ENCODE measurements around the gene CUL1.

DNA sequence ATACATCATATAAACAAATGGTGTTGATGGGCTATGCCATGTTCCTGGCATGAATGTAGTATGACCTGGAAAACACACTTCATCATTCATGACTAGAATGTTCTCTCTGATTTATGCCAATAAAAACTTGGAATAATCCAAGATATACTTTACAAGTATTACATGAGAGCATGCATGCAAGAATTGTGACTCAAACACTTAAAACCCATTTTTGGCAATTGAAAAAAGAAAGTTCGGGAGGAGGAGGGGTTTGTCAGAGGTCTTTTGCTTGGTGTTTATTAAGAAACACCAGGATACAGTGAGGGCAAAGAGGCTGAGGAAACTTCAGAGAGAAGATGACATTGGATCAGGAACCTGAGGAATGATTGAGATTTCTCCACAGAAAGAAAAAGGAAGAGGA is 10.2 kb upstream of the CUL1 start:
- TF ChIP-seq, protein P1, sequence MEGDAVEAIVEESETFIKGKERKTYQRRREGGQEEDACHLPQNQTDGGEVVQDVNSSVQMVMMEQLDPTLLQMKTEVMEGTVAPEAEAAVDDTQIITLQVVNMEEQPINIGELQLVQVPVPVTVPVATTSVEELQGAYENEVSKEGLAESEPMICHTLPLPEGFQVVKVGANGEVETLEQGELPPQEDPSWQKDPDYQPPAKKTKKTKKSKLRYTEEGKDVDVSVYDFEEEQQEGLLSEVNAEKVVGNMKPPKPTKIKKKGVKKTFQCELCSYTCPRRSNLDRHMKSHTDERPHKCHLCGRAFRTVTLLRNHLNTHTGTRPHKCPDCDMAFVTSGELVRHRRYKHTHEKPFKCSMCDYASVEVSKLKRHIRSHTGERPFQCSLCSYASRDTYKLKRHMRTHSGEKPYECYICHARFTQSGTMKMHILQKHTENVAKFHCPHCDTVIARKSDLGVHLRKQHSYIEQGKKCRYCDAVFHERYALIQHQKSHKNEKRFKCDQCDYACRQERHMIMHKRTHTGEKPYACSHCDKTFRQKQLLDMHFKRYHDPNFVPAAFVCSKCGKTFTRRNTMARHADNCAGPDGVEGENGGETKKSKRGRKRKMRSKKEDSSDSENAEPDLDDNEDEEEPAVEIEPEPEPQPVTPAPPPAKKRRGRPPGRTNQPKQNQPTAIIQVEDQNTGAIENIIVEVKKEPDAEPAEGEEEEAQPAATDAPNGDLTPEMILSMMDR (conservative IDR thresholded peaks at IDR 0.05), result no peak
- TF ChIP-seq ZFX (IDR thresholded peaks at IDR 0.05), result no peak
